ENCODE data around the gene SUPT4H1.

The SUPT4H1 gene

DNA sequence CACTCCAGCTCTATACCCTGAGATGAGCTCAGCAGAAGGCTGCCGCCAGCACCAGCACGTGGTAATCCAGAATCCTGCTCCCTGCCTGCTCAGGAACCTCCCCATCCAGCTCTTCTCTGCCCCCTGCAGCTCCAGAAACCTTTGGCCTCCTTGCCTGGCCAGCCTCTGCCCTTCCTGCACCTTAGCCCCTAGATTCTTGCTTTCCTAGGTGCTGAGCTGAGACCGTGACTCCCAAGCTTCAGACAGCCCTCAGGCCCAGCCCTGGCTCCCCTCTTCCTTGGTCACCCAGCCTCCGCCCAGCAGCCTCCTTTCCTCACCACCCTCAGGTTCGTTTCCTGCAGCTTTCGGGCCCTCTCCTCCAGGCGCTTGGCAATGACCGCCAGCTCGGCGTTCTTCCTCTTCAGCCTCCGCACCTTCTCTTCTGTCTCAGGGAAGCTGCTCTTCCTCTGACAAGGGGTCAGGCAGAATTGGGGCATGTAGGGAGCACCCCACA lies 26.0 kb downstream of the SUPT4H1 start:
- Histone ChIP-seq H3K9ac (ENCODE audit: low read depth, low read length) (no peak overlapping the region), H3K27ac (ENCODE audit: low read depth, low read length) (no peak overlapping the region), H3K27me3 (ENCODE audit: insufficient read depth, low read length) (peaks cover 24% of the 10 kb centered on the region), H3K36me3 (ENCODE audit: insufficient read depth, low read length) (no peaks in the 10 kb centered on the region), H3K9me3 (ENCODE audit: insufficient read depth, low read depth, low read length) (no peaks in the 10 kb centered on the region), H3K4me3 (ENCODE audit: low read length) (no peak overlapping the region), H3K4me1 (ENCODE audit: insufficient read depth, low read length) (peaks cover 14% of the 10 kb centered on the region)
- 85% methylated on average over 11 of the region's 11 CpGs for WGBS

GRCh38 chr17:58325289-58325726 lies 26.7 kb downstream of the SUPT4H1 start:
- Histone ChIP-seq H3K27me3 (ENCODE audit: insufficient read depth, low read length) (peaks cover 24% of the 10 kb centered on the region), H3K36me3 (ENCODE audit: insufficient read depth, low read length) (no peaks in the 10 kb centered on the region), H3K9me3 (ENCODE audit: insufficient read depth, low read depth, low read length) (no peaks in the 10 kb centered on the region), H3K4me3 (ENCODE audit: low read length) (peak overlapping the region; percentile 56), H3K9ac (ENCODE audit: low read depth, low read length) (no peak overlapping the region), H3K4me1 (ENCODE audit: insufficient read depth, low read length) (peaks cover 13% of the 10 kb centered on the region), H3K27ac (ENCODE audit: low read depth, low read length) (no peak overlapping the region)
- WGBS, result 71% methylated on average over 11 of the region's 11 CpGs

DNA sequence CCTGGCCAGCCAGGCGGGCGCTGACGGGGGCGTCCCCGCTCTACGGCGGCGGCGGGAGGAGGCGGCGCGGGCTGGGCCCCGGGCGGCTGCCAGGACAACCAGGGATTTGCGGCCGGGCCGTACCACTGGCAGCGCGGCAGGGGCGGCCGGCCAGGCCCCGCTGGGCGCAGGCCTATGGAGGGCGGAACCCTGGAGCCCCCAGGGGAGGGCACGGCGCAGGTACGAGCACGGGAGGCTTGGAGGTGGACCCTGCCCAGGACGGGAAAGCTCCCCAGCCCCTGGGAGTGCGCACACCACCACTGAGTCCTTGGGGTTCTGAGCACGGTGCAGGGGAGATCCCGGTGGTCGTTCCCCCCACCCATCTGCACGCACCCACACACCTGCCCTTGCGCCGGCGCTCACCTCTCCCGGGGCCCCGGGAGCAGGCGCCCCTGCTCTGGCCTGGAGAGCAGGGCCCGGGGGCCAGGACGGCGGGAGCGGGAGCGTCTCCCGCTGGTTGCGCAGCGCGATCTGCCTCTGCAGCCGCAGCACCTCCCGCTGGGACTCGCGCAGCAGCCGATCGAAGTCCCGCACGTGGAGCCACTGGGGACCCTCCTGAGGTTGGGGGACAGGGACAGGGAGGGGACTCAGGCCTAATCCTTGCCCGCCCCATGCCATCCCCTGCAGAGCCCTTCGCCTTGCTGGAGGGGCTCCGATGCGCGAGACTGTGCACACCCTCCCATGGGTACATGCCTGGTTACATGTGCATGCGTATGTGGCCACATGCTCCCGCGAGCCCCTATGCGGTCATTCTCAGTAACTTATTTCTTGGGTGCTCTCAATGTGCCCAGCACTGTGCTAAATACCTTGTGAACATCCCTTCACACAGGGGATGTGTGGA lies 27.4 kb downstream of the SUPT4H1 start:
- Histone ChIP-seq H3K4me3 (ENCODE audit: low read length) (peak overlapping the region; percentile 56), H3K27me3 (ENCODE audit: insufficient read depth, low read length) (peaks cover 24% of the 10 kb centered on the region), H3K9me3 (ENCODE audit: insufficient read depth, low read depth, low read length) (no peaks in the 10 kb centered on the region), H3K27ac (ENCODE audit: low read depth, low read length) (no peak overlapping the region), H3K4me1 (ENCODE audit: insufficient read depth, low read length) (peaks cover 13% of the 10 kb centered on the region), H3K36me3 (ENCODE audit: insufficient read depth, low read length) (no peaks in the 10 kb centered on the region), H3K9ac (ENCODE audit: low read depth, low read length) (peak overlapping the region; percentile 58)
- 9% methylated on average over 66 of the region's 66 CpGs for WGBS

- H3K36me3 ChIP-seq (ENCODE audit: insufficient read depth, low read length), result no peaks in the 10 kb centered on the region
- peaks cover 10% of the 10 kb centered on the region for H3K4me1 ChIP-seq (ENCODE audit: insufficient read depth, low read length)
- peaks cover 24% of the 10 kb centered on the region for H3K27me3 ChIP-seq (ENCODE audit: insufficient read depth, low read length)
- 31% methylated on average over 13 of the region's 13 CpGs for WGBS
- no peaks in the 10 kb centered on the region for H3K9me3 ChIP-seq (ENCODE audit: insufficient read depth, low read depth, low read length)
- peak overlapping the region; percentile 58 for H3K9ac ChIP-seq (ENCODE audit: low read depth, low read length)
- H3K4me3 ChIP-seq (ENCODE audit: low read length), result peak overlapping the region; percentile 56
- H3K27ac ChIP-seq (ENCODE audit: low read depth, low read length), result no peak overlapping the region
These were observed 28.0 kb downstream of the SUPT4H1 start for GRCh38 chr17:58324056-58324408.

DNA sequence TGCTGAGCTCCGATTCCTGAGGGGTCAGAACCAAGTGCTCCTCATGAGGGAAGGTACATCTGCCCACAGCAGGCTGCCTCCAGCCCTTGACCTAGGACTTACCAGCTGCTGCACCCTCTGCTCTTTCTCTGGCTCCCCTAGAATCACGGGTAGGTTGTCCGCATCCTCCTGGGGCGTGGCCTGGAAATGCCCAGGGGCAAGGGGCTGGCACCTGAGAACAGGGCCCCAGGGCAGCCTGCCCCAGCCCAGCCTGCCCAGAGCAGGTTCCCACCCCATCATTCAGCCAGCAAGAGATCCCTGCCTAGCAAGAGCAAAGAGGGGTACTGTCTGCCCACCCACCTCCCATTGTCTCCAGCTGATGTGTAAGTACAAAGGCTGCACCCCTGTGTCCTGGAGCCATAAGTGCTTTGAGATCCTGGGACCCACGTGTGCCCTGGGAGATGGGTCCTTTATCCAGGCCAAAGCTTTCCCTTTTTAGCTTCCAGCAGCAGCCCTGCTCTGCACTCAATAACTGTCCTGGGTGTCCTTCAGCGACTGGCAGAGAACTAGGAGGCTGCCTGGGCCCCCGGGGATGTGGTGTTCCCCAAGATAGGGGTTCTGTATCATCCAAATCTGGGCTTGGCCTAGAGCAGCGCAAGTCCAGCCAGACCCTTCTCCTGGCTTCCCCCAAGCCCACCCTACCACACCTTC lies 28.5 kb downstream of the SUPT4H1 start:
- Histone ChIP-seq H3K4me3 (ENCODE audit: low read length) (peak overlapping the region; percentile 56), H3K4me1 (ENCODE audit: insufficient read depth, low read length) (peaks cover 7% of the 10 kb centered on the region), H3K27ac (ENCODE audit: low read depth, low read length) (no peak overlapping the region), H3K27me3 (ENCODE audit: insufficient read depth, low read length) (peaks cover 24% of the 10 kb centered on the region), H3K9me3 (ENCODE audit: insufficient read depth, low read depth, low read length) (no peaks in the 10 kb centered on the region), H3K36me3 (ENCODE audit: insufficient read depth, low read length) (no peaks in the 10 kb centered on the region), H3K9ac (ENCODE audit: low read depth, low read length) (peak overlapping the region; percentile 58; the same call in 1 of the 2 replicates)
- 82% methylated on average over 8 of the region's 8 CpGs for WGBS

GRCh38 chr17:58322581-58323185 lies 29.3 kb downstream of the SUPT4H1 start:
- Histone ChIP-seq H3K36me3 (ENCODE audit: insufficient read depth, low read length) (no peaks in the 10 kb centered on the region), H3K27ac (ENCODE audit: low read depth, low read length) (no peak overlapping the region), H3K9ac (ENCODE audit: low read depth, low read length) (no peak overlapping the region), H3K4me3 (ENCODE audit: low read length) (no peak overlapping the region), H3K4me1 (ENCODE audit: insufficient read depth, low read length) (peaks cover 7% of the 10 kb centered on the region), H3K27me3 (ENCODE audit: insufficient read depth, low read length) (peaks cover 24% of the 10 kb centered on the region), H3K9me3 (ENCODE audit: insufficient read depth, low read depth, low read length) (no peaks in the 10 kb centered on the region)
- WGBS, result 97% methylated on average over 9 of the region's 9 CpGs

DNA sequence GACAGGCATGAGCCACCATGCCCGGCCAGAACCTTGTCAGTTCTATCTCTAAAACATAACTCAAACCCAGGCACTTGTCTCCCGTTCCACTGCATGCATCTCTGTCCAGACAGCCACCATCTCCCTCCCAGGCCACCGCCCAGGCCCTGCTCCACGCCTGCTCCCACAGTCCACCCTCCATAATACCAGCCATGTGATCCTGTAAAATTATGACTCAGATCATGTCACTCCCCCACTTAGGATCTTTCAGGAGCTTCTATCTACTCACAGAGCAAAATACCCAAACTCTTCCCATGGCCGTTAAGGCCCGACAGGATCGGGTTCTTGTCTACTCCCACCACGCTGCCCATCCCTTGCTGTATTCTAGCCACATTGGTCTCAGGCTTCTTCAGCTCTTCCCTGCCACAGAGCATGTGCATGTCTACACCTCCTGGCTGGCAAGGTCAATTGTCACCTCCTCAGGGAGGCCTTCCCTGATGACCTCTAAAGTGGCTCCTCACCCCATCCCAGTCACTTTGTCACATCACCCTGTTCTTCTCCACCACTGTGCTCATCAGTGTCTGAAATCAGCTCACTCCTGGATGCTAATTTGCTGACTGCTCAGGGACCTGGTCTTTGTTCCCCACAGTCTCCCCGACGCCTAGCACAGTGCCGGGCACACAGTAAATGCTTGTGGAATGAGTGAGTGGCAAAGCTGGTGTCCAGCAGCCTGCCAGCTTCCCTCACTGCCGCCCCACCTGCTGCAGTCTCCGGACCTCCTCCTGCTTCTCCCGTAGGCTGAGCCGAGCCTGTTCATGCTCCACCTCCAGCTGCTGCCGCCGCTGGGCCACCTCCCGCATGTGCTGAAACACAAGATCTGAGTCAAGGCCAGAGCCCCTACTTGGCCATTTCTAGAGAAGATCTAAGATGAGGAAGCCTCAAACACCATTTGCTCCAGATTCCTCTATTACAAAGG lies 30.2 kb downstream of the SUPT4H1 start:
- H3K27me3 ChIP-seq (ENCODE audit: insufficient read depth, low read length), result peaks cover 24% of the 10 kb centered on the region
- H3K27ac ChIP-seq (ENCODE audit: low read depth, low read length), result no peak overlapping the region
- H3K9ac ChIP-seq (ENCODE audit: low read depth, low read length), result no peak overlapping the region
- no peaks in the 10 kb centered on the region for H3K36me3 ChIP-seq (ENCODE audit: insufficient read depth, low read length)
- peaks cover 7% of the 10 kb centered on the region for H3K4me1 ChIP-seq (ENCODE audit: insufficient read depth, low read length)
- WGBS, result 91% methylated on average over 18 of the region's 18 CpGs
- H3K4me3 ChIP-seq (ENCODE audit: low read length), result no peak overlapping the region
- H3K9me3 ChIP-seq (ENCODE audit: insufficient read depth, low read depth, low read length), result no peaks in the 10 kb centered on the region

DNA sequence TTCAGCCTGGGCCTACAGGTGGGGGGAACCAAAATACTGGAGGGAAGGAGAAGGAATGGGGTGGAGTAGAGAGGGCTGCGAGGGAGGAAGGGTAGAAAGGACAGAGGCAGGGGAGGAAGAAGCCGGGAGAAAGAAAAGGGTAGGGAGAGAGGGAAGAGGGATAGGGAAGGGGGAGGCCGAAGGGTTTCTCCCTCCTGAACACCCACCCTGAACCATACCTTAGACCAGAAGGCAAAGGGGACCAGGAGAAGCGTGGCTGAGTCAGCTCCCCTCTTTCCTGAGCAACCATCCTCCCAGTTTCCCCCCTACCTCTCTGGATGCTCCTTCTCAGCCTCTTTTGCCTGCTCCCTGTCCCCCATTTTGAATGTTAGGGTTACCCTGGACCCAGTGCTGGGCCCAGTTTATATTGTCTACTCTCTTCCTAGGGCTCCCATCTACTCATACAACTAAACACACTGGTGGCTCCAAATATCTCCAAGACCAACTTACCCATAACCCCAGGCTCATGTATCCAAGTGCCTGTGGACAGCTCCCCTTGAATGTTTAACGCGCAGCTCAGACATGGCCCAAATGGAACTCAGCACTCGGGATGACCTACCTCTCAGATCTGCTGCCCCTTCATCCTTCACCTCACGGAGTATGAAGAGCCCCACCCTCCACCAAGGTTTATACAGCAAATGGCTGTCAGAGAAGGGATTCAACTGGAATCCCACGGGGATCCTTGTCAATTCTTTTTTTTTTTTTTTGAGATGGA lies 31.3 kb downstream of the SUPT4H1 start:
- no peak overlapping the region for H3K4me3 ChIP-seq (ENCODE audit: low read length)
- H3K9ac ChIP-seq (ENCODE audit: low read depth, low read length), result no peak overlapping the region

DNA sequence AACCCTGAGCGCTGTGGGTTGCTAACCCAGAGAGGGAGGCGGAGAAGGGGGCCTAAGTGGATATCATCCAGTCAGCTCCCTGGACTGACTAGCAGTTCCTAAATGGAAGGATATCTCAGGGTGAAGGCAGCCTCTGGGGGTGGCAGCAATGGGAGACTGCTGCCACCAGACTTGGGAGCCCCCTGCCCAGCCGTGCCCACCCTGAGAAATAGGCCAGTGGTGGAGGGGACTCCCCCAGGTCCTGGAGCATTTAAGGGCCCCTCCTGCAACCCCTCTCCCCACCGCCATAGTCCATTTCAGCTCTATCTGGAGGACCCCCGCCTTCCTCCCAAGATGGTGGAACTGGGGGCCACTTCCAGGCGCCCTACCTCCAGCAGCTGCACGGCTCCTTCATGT lies 31.8 kb downstream of the SUPT4H1 start:
- no peak overlapping the region for H3K27ac ChIP-seq (ENCODE audit: low read depth, low read length)
- no peak overlapping the region for H3K9ac ChIP-seq (ENCODE audit: low read depth, low read length)
- WGBS, result 96% methylated on average over 7 of the region's 7 CpGs
- H3K36me3 ChIP-seq (ENCODE audit: insufficient read depth, low read length), result no peaks in the 10 kb centered on the region
- H3K9me3 ChIP-seq (ENCODE audit: insufficient read depth, low read depth, low read length), result no peaks in the 10 kb centered on the region
- H3K4me3 ChIP-seq (ENCODE audit: low read length), result no peak overlapping the region
- peaks cover 24% of the 10 kb centered on the region for H3K27me3 ChIP-seq (ENCODE audit: insufficient read depth, low read length)
- H3K4me1 ChIP-seq (ENCODE audit: insufficient read depth, low read length), result peaks cover 6% of the 10 kb centered on the region

More for the DNA sequence above, 31.3 kb downstream of the SUPT4H1 start:
- Histone ChIP-seq H3K4me1 (ENCODE audit: insufficient read depth, low read length) (peaks cover 7% of the 10 kb centered on the region), H3K36me3 (ENCODE audit: insufficient read depth, low read length) (no peaks in the 10 kb centered on the region), H3K27me3 (ENCODE audit: insufficient read depth, low read length) (peaks cover 24% of the 10 kb centered on the region), H3K27ac (ENCODE audit: low read depth, low read length) (no peak overlapping the region), H3K9me3 (ENCODE audit: insufficient read depth, low read depth, low read length) (no peaks in the 10 kb centered on the region)
- WGBS, result 86% methylated on average over 9 of the region's 9 CpGs

Measured in HUES64 (cell line).